HepG2 (cell line): ENCODE results near the gene ASXL1. TPM values are rescaled to one million over a fixed set of nuclear protein-coding genes. Genes with fewer than 3 reads are reported as not detected.

Experiments used
- BHLHE40 ChIP-seq: IDR thresholded peaks from 2 replicates; pipeline ENCODE4 v1.6.1; 2011; ENCODE audit warnings: low read length, improper control_type of control experiment
- DRAP1 ChIP-seq: IDR thresholded peaks from 2 replicates; pipeline ENCODE4 v1.6.1; 2016; ENCODE audit warnings: missing genetic modification reagents, missing compliant biosample characterization
- EZH2 ChIP-seq: conservative IDR thresholded peaks from 2 replicates; pipeline ENCODE4 v1.6.1; 2012; ENCODE audit warnings: mild to moderate bottlenecking, low read depth, low read length, moderate library complexity
- FOSL1 ChIP-seq: sonication (generic); formaldehyde crosslinking; IDR thresholded peaks from 2 replicates; pipeline ENCODE4 v1.9.0; 2021; ENCODE audit warnings: missing genetic modification reagents, borderline replicate concordance
- FOSL2 ChIP-seq: sonication (generic); formaldehyde crosslinking; IDR thresholded peaks from 2 replicates; pipeline ENCODE4 v1.4.0; 2020; ENCODE audit warnings: missing genetic modification reagents
- GLI4 ChIP-seq: sonication (generic); formaldehyde crosslinking; IDR thresholded peaks from 2 replicates; pipeline ENCODE4 v1.5.1; 2020; ENCODE audit warnings: missing genetic modification reagents, mild to moderate bottlenecking, moderate library complexity, borderline replicate concordance
- HMGXB3 ChIP-seq: sonication (generic); formaldehyde crosslinking; IDR thresholded peaks from 2 replicates; pipeline ENCODE4 v1.4.0; 2020; ENCODE audit warnings: missing genetic modification reagents, borderline replicate concordance
- IRX3 ChIP-seq: sonication (generic); formaldehyde crosslinking; IDR thresholded peaks from 2 replicates; pipeline ENCODE4 v1.8.1; 2023; ENCODE audit warnings: mild to moderate bottlenecking, low read depth, missing genetic modification reagents, borderline replicate concordance
- RBM22 ChIP-seq: fragments of 200-400 bp; formaldehyde crosslinking; optimal IDR thresholded peaks from 2 replicates; pipeline ENCODE3; 2017; ENCODE audit warnings: mild to moderate bottlenecking, low read length, moderate library complexity
- SNAI1 ChIP-seq: sonication (generic); formaldehyde crosslinking; IDR thresholded peaks from 2 replicates; pipeline ENCODE4 v1.5.0; 2020; ENCODE audit warnings: mild to moderate bottlenecking, missing genetic modification reagents, borderline replicate concordance
- TRIM24 ChIP-seq: sonication (generic); formaldehyde crosslinking; IDR thresholded peaks from 2 replicates; pipeline ENCODE4 v1.8.0; 2022; ENCODE audit warnings: mild to moderate bottlenecking, missing genetic modification reagents
- ZBTB33 ChIP-seq: sonication (generic); formaldehyde crosslinking; IDR thresholded peaks from 2 replicates; pipeline ENCODE4 v1.4.0; 2020; ENCODE audit warnings: missing genetic modification reagents
- ZNF234 ChIP-seq: sonication (generic); formaldehyde crosslinking; conservative IDR thresholded peaks from 2 replicates; pipeline ENCODE4 v1.5.1; 2020; ENCODE audit warnings: mild to moderate bottlenecking, missing genetic modification reagents
- ZNF276 ChIP-seq: sonication (generic); formaldehyde crosslinking; IDR thresholded peaks from 2 replicates; pipeline ENCODE4 v1.4.0; 2020; ENCODE audit warnings: mild to moderate bottlenecking, low read depth, missing genetic modification reagents
- ZNF280B ChIP-seq: sonication (generic); formaldehyde crosslinking; IDR thresholded peaks from 2 replicates; pipeline ENCODE4 v1.5.0; 2020; ENCODE audit warnings: missing genetic modification reagents, mild to moderate bottlenecking, borderline replicate concordance
- ZNF34 ChIP-seq: sonication (generic); formaldehyde crosslinking; IDR thresholded peaks from 2 replicates; pipeline ENCODE4 v1.4.0; 2020; ENCODE audit warnings: mild to moderate bottlenecking, missing genetic modification reagents, borderline replicate concordance
- ZNF713 ChIP-seq: sonication (generic); formaldehyde crosslinking; IDR thresholded peaks from 2 replicates; pipeline ENCODE4 v1.4.0; 2020; ENCODE audit warnings: mild to moderate bottlenecking, missing genetic modification reagents
- ZNF777 ChIP-seq: sonication (generic); formaldehyde crosslinking; IDR thresholded peaks from 2 replicates; pipeline ENCODE4 v1.4.0; 2020; ENCODE audit warnings: missing genetic modification reagents
- ZNF788 ChIP-seq: sonication (generic); formaldehyde crosslinking; IDR thresholded peaks from 2 replicates; pipeline ENCODE4 v1.5.0; 2020; ENCODE audit warnings: mild to moderate bottlenecking, missing genetic modification reagents, borderline replicate concordance
- polyA plus RNA-seq, 8 experiments: library from polyadenylated mRNA; depleted of rRNA in 3 of 8; stranded (reverse) in 7 of 8; unstranded in 1 of 8; fragments of >200 nt; fragmentation: Illumina TruSeq in 4 of 8; extraction: Trizol in 4 of 8; gene quantifications; 2 replicates each; pipeline versions ENCODE4 v1.2.1 to v1.2.3, GENCODE V29; 2011 to 2016; ENCODE audit warnings: low read depth in 4 of 8, missing spikeins in 1 of 8, mixed read lengths in 1 of 8; ENCODE audit not compliant: insufficient read depth in 1 of 8
- total RNA-seq, 5 experiments: library from RNA; depleted of rRNA; stranded (reverse); fragments of >200 nt; fragmentation: Illumina TruSeq; extraction: Trizol; gene quantifications; 2 replicates each; pipeline ENCODE4 v1.2.3, GENCODE V29; 2016; ENCODE audit warnings: low read depth in 1 of 5

Gene ASXL1
- total and polyA plus RNA-seq, 2 of the 13 experiments (the other 11 are each of a cell fraction or from before 2014, with no cell fraction given) = 62.1 to 74.8 TPM

- TF ChIP-seq ZNF276 (no peak), BHLHE40 (no peak), FOSL1 (0 out of 2 replicates have a peak, but pooled peaks have one; percentile 9), GLI4 (no peak), IRX3 (CRISPR knock-in tag) (no peak), DRAP1 (CRISPR knock-in tag) (no peak), ZNF788 (no peak), TRIM24 (no peak), ZNF280B (CRISPR knock-in tag) (no peak), FOSL2 (peak; percentile 33), ZNF777 (CRISPR knock-in tag) (no peak), ZNF713 (CRISPR knock-in tag) (no peak), HMGXB3 (CRISPR knock-in tag) (no peak), SNAI1 (CRISPR knock-in tag) (no peak), ZNF234 (CRISPR knock-in tag) (no peak), RBM22 (peak; percentile 96), ZNF34 (CRISPR knock-in tag) (no peak), EZH2 (no peak), ZBTB33 (CRISPR knock-in tag) (no peak)
Measured at GRCh38 chr20:32443386-32443974, 85.3 kb downstream of the ASXL1 start (continued).
